Measurements from ENCODE around the gene OR7G1.

Gene OR7G1
- 0 reads per million in 3 experiments for total RNA-seq

GRCh38 chr19:9115307-9115813 lies at the start of gene OR7G1:
Gene OR7G1, minus strand, starts transcription at chr19:9115763. Its CDS starts 0 bp downstream, at chr19:9115763.
- DNase-seq, result no peak

- no peak for DNase-seq
These were observed 49.7 kb upstream of the OR7G1 start for GRCh38 chr19:9165261-9165660.

DNA sequence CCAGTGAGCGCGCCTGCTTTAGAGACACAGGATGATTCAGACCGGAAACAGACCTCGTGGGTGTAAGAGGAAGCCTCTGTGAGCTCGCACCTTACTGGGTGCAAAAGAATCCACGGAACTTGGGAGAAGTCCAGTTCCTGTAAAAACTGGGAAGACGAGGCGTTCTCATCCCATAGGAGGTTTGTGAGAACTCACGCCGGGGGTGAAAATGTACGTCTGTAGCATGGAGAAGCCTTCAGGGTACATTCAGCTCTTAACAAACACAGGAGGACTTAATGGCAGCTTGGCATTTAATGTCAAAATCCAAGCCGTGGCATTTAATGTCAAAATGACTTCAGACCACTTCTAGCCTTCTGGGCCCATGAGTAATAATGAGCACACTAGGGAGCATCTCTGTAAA lies 45.9 kb upstream of the OR7G1 start:
- DNase-seq, result no peak

- DNase-seq, result no peak
These were observed 44.3 kb upstream of the OR7G1 start for GRCh38 chr19:9159891-9160290.

DNA sequence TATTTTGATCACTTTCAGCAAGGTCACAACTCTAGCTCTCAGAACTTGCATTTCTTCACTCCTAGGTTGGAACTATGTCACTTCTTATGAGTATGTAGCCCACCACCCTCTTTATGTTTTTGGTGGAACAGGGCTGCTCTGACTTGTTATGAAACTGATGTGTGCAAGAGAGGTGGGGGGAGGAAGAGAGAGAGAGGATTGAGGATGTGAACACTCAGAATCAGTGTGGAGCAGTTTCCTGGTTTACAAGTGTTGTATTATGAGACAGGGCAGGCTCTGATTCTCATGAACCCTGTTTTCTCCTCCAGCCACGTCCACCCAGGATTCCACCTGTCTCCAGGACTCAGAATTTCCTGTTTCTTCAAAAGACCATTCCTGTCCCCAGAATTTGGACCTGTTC lies 40.7 kb upstream of the OR7G1 start:
- no peak for DNase-seq

DNA sequence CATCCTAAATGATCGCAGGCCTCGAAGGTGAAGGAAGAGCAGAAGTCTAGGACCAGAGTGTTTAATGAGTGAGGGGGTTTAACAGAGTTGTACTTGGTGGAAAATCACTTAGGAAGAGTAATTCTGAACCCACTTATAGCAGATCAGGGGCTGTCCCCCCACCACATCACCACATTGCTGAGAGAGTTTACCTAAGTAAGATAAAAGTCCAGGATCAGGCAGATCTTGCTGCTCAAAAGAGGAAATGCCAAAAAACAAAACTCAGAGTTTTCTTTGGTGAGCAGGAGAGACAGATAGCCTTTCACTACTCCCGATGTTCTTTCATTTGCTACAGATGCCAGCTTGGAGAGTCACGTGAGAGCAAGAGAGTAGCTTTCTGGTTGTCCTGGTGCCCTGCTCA lies 40.0 kb upstream of the OR7G1 start:
- no peak for DNase-seq

DNA sequence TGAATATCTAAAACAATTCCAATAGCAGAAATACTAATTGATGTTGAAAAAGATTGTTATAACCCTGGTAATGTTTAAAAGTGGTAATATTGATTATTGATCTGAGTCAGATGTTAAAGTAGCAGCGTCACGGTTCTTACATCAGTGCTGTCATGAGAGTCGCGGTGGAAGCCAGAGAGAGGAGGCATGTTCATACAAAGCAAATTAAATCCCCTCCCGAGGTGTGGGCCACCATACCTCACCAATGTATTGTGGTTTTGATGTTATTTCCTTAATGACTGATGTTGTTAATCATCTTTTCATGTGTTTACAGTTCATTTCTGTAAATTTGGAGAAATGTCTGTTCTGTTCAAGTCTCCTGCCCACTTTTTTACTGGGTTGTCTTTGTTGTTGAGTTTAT lies 35.8 kb upstream of the OR7G1 start:
- no peak for DNase-seq

- no peak for DNase-seq
These were observed 35.1 kb upstream of the OR7G1 start for GRCh38 chr19:9150650-9151049.

- DNase-seq, result no peak
These were observed 34.4 kb upstream of the OR7G1 start for GRCh38 chr19:9149997-9150396.

DNA sequence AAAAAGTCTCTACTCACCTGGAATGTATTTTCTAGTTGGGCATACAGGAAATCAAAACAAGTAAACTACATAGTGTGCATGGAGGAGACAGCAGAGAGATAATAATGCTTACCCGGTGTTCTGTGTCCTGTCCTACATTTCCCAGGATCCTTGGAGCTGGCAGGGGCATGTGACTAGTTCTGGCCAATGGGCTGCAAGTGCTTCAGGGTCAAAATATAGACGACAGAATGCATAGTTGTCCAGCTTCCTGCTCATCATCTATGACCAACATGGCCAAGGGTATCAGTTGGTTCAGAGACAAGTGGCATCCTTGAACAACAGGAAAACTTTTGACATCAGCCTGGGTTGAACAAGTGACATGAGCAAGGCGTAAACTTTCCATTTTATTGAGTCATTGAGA lies 33.1 kb upstream of the OR7G1 start:
- DNase-seq, result no peak

- DNase-seq, result no peak
These were observed 31.3 kb upstream of the OR7G1 start for GRCh38 chr19:9146882-9147281.

DNA sequence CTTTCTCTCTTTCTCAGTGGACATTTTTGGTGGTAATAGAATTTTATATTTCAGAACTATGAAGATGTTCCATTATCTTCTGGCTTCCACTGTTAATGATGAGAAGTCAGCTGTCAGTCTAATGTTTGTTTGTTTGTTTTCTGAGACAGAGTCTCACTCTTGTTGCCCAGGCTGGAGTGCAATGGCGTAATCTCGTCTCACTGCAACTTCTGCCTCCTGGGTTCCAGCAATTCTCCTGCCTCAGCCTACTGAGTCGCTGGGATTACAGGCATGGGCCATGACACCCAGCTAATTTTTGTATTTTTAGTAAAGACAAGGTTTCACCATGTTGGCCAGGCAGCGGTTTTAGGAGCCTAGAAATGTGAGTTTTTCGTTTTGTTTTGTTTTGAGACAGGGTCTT lies 29.4 kb upstream of the OR7G1 start:
- no peak for DNase-seq

- peak; percentile 88 for DNase-seq
These were observed 24.8 kb upstream of the OR7G1 start, which contains the start of gene ZNF317 for GRCh38 chr19:9140159-9140874. Gene ZNF317, plus strand, starts transcription at chr19:9140397. Its CDS starts 15,620 bp downstream, at chr19:9156017.

GRCh38 chr19:9139609-9140158 lies 24.1 kb upstream of the OR7G1 start:
- DNase-seq, result no peak

DNA sequence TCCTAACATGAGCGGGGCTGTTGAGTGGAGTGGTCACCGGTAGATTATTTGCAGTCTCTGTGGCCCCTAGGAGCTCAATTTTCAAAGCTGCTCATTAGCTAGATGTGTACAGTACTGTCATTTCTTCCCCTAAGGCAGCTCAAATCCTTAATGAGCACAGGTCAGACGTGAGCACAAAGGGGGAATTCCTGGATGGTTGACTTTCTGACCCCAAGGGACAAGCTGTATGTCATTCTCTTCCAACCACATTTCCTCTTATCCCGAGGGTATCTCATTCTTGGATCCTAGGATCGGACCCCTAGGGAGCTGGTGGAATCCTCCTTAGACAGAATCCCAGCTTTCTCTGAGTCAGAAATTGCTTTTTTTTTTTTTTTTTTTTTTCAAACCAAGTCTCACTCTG lies 16.9 kb upstream of the OR7G1 start:
- DNase-seq, result no peak

GRCh38 chr19:9130965-9131364 lies 15.4 kb upstream of the OR7G1 start:
- no peak for DNase-seq

DNA sequence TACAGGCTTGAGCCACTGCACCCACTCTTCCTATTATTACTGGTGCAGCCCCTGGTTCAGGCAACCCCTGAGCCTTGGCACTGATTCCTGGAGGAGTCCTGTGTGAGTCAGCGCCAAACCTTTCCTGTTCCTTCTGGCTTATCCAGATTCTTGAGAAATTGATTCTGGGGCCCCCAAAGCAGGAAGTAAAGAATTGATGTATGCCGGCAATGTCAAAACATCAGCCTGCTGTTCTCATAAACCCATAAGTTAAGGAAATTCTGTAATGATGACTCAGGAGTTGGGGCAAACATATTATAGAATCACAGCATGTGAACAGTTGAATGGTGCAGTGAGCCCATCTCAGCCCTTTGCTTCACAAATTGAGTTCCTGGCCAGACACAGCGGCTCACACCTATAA lies 12.6 kb upstream of the OR7G1 start:
- DNase-seq, result no peak

GRCh38 chr19:9126900-9127405 lies 11.4 kb upstream of the OR7G1 start, which contains the start of gene OR7G3:
Gene OR7G3, minus strand, starts transcription at chr19:9126950. Its CDS starts 0 bp downstream, at chr19:9126950.
- no peak for DNase-seq

- no peak for DNase-seq
These were observed 984 bp upstream of the OR7G1 start for GRCh38 chr19:9116547-9116946.

- DNase-seq, result no peak
These were observed 5.6 kb downstream of the OR7G1 start for GRCh38 chr19:9109959-9110358.

GRCh38 chr19:9107375-9107774 lies 8.2 kb downstream of the OR7G1 start, which contains the start of gene OR7G2:
Gene OR7G2, minus strand, starts transcription at chr19:9107475. Its CDS starts 4,232 bp downstream, at chr19:9103243.
- DNase-seq, result no peak

DNA sequence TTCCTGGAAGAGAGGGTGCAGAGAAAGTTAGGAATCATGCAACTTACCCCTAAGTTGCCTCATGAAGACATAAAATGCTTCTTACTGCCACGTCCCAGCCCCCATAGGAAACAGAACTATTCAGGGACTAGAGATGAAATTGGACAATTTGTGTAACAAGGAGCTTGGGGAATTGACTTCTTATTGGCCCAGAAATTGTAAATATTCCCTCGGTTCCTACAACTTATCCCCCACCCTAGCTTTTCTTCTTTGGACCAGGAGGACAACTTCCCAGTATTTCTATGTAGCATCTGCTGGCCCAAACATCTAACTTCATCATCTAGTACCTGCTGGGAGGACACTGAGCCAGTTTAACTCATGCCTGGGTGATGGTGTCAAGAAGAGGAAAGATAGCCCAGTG lies 28.8 kb downstream of the OR7G1 start, which contains the start of gene OR1M1:
TSS of gene OR1M1 (plus strand) at position 301 of the 400 bp plus-strand sequence. CDS start 6,184 bp downstream, outside the sequence.
- DNase-seq, result no peak

DNA sequence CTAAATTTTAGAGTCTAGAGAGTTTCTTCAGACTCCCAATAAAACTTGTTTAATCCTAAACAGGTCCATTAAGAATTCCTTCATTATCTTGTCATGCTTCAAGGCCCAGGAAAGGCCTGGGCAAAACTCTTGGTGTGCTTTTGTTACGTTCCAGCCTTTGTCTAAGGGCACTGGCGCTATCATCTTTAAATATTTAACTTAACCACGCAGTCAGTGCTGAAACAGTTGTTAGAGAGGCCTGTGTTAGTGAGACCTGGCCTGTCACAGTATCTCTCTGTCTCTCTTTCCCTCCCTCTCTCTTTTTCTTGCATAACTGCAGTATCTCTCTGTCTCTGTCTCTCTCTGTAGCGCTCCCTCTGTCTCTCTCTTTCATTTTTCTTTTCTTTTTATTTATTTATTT lies 36.9 kb downstream of the OR7G1 start:
- no peak for DNase-seq

DNA sequence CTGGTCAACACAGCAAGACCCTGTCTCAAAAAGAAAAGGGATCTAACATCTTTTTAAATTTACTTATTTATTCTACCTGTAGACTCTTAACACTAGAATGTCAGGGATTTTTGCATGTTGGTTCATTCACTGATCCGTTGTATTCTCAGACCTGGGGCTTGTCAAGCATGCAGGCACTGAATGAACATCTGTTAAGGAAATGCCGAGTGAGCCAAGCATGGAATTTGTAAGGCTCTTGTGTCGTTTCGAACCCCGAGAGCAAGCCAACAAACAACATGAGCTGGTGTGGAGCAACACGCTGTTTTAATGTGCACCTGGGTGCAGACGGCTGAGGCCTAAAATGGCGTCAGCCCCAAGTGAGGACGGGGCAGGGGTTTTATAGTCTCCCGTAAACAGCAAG lies 38.7 kb downstream of the OR7G1 start:
- DNase-seq, result no peak

Measured in central memory CD4-positive, alpha-beta T cell (primary cell).